OCI-LY3 (cell line): ENCODE measurements around the gene WWOX.

Source experiments
- EZH2phosphoT487 ChIP-seq: fragments of 200-600 bp; shearing (Covaris generic); IDR thresholded peaks from 2 replicates; pipeline ENCODE4 v1.6.1; 2018; ENCODE audit warnings: antibody characterized with exemption, mixed run types, low read depth
- TF ChIP-seq, protein P1 (sequence below): fragments of 200-600, 300-600 bp; sonication (generic); IDR thresholded peaks from 2 replicates; pipeline ENCODE4 v1.5.1; 2014; ENCODE audit warnings: antibody characterized with exemption, low read length, low read depth

- TF ChIP-seq, protein P1, sequence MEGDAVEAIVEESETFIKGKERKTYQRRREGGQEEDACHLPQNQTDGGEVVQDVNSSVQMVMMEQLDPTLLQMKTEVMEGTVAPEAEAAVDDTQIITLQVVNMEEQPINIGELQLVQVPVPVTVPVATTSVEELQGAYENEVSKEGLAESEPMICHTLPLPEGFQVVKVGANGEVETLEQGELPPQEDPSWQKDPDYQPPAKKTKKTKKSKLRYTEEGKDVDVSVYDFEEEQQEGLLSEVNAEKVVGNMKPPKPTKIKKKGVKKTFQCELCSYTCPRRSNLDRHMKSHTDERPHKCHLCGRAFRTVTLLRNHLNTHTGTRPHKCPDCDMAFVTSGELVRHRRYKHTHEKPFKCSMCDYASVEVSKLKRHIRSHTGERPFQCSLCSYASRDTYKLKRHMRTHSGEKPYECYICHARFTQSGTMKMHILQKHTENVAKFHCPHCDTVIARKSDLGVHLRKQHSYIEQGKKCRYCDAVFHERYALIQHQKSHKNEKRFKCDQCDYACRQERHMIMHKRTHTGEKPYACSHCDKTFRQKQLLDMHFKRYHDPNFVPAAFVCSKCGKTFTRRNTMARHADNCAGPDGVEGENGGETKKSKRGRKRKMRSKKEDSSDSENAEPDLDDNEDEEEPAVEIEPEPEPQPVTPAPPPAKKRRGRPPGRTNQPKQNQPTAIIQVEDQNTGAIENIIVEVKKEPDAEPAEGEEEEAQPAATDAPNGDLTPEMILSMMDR = no peak
- no peak for TF ChIP-seq EZH2phosphoT487
These were observed 189.4 kb downstream of the WWOX start for GRCh38 chr16:78288888-78289287.
